ENCODE results near the gene TPI1.

GRCh38 chr12:6855322-6855721 is 12.0 kb upstream of the TPI1 start:
- TF ChIP-seq CTCF (IDR thresholded peaks at IDR 0.05; ENCODE audit: poor library complexity) (no peak), EZH2 (IDR thresholded peaks at IDR 0.05; ENCODE audit: borderline replicate concordance) (no peak), EZH2phosphoT487 (IDR thresholded peaks at IDR 0.05; ENCODE audit: low read depth, severe bottlenecking, unreplicated experiment) (no peak)

All from hepatocyte (in vitro differentiated cells).